WTC11 (cell line): ENCODE data around the gene SCAANT1.

Source experiments
- CBFB ChIP-seq: sonication (generic); formaldehyde crosslinking; IDR thresholded peaks from 2 replicates; pipeline ENCODE4 v1.8.1; 2022; ENCODE audit warnings: mild to moderate bottlenecking, low read depth, missing genetic modification reagents
- FOXJ3 ChIP-seq: sonication (generic); formaldehyde crosslinking; IDR thresholded peaks from 2 replicates; pipeline ENCODE4 v1.9.0; 2021; ENCODE audit warnings: missing genetic modification reagents, mild to moderate bottlenecking, borderline replicate concordance
- NFYB ChIP-seq: sonication (generic); formaldehyde crosslinking; conservative IDR thresholded peaks from 2 replicates; pipeline ENCODE4 v1.8.0; 2022; ENCODE audit warnings: low read depth, missing genetic modification reagents
- SP1 ChIP-seq: sonication (generic); formaldehyde crosslinking; conservative IDR thresholded peaks from 2 replicates; pipeline ENCODE4 v1.8.1; 2022; ENCODE audit warnings: missing genetic modification reagents
- TF ChIP-seq, protein P1 (sequence below): fragments of 200-600 bp; IDR thresholded peaks from 2 replicates; pipeline ENCODE4 v1.8.0; 2022; ENCODE audit warnings: antibody characterized with exemption
- TF ChIP-seq, protein P2 (sequence below): sonication (generic); formaldehyde crosslinking; IDR thresholded peaks from 2 replicates; pipeline ENCODE4 v1.8.0; 2022; ENCODE audit warnings: mild to moderate bottlenecking, missing genetic modification reagents
- TF ChIP-seq, protein P3 (sequence below): sonication (generic); formaldehyde crosslinking; IDR thresholded peaks from 2 replicates; pipeline ENCODE4 v1.8.0; 2022; ENCODE audit warnings: mild to moderate bottlenecking, missing genetic modification reagents
- TF ChIP-seq, protein P4 (sequence below): sonication (generic); formaldehyde crosslinking; IDR thresholded peaks from 2 replicates; pipeline ENCODE4 v1.8.1; 2023; ENCODE audit warnings: mild to moderate bottlenecking, missing genetic modification reagents, moderate library complexity
- TF ChIP-seq, protein P5 (sequence below): sonication (generic); formaldehyde crosslinking; IDR thresholded peaks from 2 replicates; pipeline ENCODE4 v1.8.1; 2022; ENCODE audit warnings: missing genetic modification reagents, borderline replicate concordance
- TF ChIP-seq, protein P6 (sequence below): sonication (generic); formaldehyde crosslinking; IDR thresholded peaks from 2 replicates; pipeline ENCODE4 v1.8.0; 2022; ENCODE audit warnings: mild to moderate bottlenecking, missing genetic modification reagents

DNA sequence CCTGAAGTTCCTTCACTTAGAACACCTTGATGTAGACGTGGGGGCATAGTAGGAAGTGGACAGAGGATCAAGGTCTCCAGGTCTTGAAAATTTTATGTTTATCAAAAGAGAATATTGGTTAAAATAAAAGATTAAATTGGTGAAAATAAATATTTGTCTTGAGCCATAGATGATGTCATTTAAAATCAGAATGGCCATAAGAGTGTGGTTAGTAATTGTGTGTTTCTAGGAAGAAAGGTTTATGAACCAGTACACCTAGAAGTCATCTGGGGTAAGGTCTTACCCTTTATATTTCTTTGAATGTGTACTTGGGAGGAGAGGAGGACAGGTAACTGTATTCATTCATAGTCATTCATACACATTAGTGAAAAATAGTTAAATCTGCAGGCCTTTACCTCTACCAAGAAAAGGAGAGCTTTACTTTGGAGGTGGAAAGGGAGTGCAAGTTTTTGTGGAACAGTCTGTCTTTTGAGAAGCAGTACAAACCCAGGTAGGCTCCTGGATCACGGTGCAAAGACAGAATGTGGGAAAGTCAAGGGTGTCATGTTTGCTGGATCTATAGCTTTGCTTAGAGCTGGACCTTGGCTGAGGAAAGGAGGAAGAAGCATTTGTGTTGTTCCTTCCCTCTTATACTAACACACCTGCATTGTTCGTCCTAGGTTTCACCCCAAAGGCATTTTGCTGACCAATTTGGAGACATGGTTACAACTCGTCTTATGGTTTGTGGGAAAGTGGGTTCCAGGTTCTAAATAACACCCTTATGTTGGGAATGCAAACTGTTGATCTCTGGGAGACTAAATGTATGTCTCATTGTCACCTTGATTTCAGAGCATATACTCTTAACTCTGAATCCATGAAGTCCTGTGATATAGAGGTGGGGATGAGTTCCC is 6.2 kb downstream of the SCAANT1 start:
- TF ChIP-seq, protein P1, sequence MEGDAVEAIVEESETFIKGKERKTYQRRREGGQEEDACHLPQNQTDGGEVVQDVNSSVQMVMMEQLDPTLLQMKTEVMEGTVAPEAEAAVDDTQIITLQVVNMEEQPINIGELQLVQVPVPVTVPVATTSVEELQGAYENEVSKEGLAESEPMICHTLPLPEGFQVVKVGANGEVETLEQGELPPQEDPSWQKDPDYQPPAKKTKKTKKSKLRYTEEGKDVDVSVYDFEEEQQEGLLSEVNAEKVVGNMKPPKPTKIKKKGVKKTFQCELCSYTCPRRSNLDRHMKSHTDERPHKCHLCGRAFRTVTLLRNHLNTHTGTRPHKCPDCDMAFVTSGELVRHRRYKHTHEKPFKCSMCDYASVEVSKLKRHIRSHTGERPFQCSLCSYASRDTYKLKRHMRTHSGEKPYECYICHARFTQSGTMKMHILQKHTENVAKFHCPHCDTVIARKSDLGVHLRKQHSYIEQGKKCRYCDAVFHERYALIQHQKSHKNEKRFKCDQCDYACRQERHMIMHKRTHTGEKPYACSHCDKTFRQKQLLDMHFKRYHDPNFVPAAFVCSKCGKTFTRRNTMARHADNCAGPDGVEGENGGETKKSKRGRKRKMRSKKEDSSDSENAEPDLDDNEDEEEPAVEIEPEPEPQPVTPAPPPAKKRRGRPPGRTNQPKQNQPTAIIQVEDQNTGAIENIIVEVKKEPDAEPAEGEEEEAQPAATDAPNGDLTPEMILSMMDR: no peak
- TF ChIP-seq, protein P2, sequence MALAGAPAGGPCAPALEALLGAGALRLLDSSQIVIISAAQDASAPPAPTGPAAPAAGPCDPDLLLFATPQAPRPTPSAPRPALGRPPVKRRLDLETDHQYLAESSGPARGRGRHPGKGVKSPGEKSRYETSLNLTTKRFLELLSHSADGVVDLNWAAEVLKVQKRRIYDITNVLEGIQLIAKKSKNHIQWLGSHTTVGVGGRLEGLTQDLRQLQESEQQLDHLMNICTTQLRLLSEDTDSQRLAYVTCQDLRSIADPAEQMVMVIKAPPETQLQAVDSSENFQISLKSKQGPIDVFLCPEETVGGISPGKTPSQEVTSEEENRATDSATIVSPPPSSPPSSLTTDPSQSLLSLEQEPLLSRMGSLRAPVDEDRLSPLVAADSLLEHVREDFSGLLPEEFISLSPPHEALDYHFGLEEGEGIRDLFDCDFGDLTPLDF (CRISPR knock-in tag): no peak
- TF ChIP-seq CBFB (CRISPR knock-in tag) (no peak), SP1 (no peak), FOXJ3 (CRISPR knock-in tag) (no peak), NFYB (CRISPR knock-in tag) (no peak)
- TF ChIP-seq, protein P3, sequence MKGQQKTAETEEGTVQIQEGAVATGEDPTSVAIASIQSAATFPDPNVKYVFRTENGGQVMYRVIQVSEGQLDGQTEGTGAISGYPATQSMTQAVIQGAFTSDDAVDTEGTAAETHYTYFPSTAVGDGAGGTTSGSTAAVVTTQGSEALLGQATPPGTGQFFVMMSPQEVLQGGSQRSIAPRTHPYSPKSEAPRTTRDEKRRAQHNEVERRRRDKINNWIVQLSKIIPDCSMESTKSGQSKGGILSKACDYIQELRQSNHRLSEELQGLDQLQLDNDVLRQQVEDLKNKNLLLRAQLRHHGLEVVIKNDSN (CRISPR knock-in tag): no peak
- TF ChIP-seq, protein P4, sequence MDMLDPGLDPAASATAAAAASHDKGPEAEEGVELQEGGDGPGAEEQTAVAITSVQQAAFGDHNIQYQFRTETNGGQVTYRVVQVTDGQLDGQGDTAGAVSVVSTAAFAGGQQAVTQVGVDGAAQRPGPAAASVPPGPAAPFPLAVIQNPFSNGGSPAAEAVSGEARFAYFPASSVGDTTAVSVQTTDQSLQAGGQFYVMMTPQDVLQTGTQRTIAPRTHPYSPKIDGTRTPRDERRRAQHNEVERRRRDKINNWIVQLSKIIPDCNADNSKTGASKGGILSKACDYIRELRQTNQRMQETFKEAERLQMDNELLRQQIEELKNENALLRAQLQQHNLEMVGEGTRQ (CRISPR knock-in tag): no peak
- TF ChIP-seq, protein P5, sequence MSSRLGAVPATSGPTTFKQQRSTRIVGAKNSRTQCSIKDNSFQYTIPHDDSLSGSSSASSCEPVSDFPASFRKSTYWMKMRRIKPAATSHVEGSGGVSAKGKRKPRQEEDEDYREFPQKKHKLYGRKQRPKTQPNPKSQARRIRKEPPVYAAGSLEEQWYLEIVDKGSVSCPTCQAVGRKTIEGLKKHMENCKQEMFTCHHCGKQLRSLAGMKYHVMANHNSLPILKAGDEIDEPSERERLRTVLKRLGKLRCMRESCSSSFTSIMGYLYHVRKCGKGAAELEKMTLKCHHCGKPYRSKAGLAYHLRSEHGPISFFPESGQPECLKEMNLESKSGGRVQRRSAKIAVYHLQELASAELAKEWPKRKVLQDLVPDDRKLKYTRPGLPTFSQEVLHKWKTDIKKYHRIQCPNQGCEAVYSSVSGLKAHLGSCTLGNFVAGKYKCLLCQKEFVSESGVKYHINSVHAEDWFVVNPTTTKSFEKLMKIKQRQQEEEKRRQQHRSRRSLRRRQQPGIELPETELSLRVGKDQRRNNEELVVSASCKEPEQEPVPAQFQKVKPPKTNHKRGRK (CRISPR knock-in tag): no peak
- TF ChIP-seq, protein P6, sequence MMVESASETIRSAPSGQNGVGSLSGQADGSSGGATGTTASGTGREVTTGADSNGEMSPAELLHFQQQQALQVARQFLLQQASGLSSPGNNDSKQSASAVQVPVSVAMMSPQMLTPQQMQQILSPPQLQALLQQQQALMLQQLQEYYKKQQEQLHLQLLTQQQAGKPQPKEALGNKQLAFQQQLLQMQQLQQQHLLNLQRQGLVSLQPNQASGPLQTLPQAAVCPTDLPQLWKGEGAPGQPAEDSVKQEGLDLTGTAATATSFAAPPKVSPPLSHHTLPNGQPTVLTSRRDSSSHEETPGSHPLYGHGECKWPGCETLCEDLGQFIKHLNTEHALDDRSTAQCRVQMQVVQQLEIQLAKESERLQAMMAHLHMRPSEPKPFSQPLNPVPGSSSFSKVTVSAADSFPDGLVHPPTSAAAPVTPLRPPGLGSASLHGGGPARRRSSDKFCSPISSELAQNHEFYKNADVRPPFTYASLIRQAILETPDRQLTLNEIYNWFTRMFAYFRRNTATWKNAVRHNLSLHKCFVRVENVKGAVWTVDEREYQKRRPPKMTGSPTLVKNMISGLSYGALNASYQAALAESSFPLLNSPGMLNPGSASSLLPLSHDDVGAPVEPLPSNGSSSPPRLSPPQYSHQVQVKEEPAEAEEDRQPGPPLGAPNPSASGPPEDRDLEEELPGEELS (CRISPR knock-in tag): no peak
